ENCODE measurements around the gene DENND2C. TPM values are rescaled to one million over a fixed set of nuclear protein-coding genes. Genes with fewer than 3 reads are reported as not detected.

The DENND2C gene
- total RNA-seq, 1 experiment from 2014 or later: 3.6 TPM

DNA sequence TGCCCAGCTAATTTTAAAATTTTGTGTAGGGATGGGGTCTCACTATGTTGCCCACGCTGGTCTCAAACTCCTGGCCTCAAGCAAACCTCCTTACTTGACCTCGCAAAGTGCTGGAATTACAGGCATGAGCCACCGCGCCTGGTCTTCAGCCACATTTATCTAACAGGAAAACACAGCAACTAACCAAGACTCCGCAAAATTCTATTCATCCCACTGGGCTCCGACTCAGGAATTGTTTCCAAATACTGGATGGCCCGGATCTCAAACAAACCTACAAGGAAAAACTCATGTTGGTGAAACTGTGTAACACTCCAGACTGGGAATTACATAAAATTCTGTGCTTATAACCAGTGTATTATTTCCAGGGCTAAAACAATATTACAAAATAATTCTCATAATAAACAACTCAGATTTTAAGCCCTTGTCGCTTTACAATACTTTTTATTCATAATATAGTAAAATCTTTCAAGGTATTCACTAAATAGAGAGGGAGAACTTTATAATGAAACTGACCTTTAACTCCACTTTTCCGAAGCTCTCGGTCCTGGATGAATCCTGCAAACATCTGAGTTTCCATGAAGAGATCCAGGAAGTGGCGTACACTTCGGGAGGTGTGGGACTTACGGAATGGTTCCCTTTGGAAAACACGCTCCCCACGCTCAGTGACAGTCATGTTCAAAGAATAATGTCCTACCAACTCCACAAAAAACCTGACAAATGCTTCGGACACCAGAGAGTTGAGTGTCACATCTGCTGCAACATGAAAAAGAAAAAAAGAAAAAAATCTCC is 82.5 kb downstream of the DENND2C start:
- H3K4me1 ChIP-seq (ENCODE audit: control insufficient read depth in 1 of 2, insufficient read depth in 2 of 2, low read length in 2 of 2): peaks cover under 1 to 8% of the 10 kb centered on the region in 2 experiments; a peak in 3 of 4 replicates
- ATAC-seq (no peak), DNase-seq (ENCODE audit: low read depth, low spot score) (no peak)
- BruUV-seq (replicated peaks): no TSS peak
- TF ChIP-seq FOSL1 (IDR thresholded peaks at IDR 0.05; ENCODE audit: low read depth): no peak
- no peak for TF ChIP-seq CBX3 (IDR thresholded peaks at IDR 0.05; ENCODE audit: low read depth)
- no peak for TF ChIP-seq EZH2phosphoT487 (IDR thresholded peaks at IDR 0.05; ENCODE audit: borderline replicate concordance)
- no peak for TF ChIP-seq SP1 (IDR thresholded peaks at IDR 0.05; ENCODE audit: low read depth)
- no peak for TF ChIP-seq YY1 (IDR thresholded peaks at IDR 0.05; ENCODE audit: extremely low read depth, insufficient replicate concordance, low read depth, low read length)
- no peak for TF ChIP-seq SRF (IDR thresholded peaks at IDR 0.05; ENCODE audit: low read depth)
- no peak for TF ChIP-seq ZFX (IDR thresholded peaks at IDR 0.05)
- no peak for TF ChIP-seq POLR2AphosphoS5 (IDR thresholded peaks at IDR 0.05; ENCODE audit: low read depth, low read length)
- no peak for TF ChIP-seq EZH2 (IDR thresholded peaks at IDR 0.05)
- no peak overlapping the region for H3K9ac ChIP-seq (ENCODE audit: low read length)
- RAD21 ChIA-PET (ENCODE audit: low non-redundant PET in 1 of 2, low total read pairs in 2 of 2, uncharacterized antibody in 2 of 2, unreplicated experiment in 2 of 2): no interaction called here
- CTCF ChIA-PET: no interaction called here
- H3K9me2 ChIP-seq (ENCODE audit: insufficient read depth): no peaks in the 10 kb centered on the region
- no peak overlapping the region for H3K27ac ChIP-seq (ENCODE audit: low read depth, low read length)
- no peaks in the 10 kb centered on the region for H3K9me3 ChIP-seq (ENCODE audit: control insufficient read depth in 1 of 2, insufficient read depth in 1 of 2, low read depth in 1 of 2, low read length in 2 of 2)
- no peak overlapping the region for H3K4me3 ChIP-seq (replicated peaks in 1 of 2; ENCODE audit: low read depth in 1 of 2, low read length in 2 of 2)
- peaks cover 2% of the 10 kb centered on the region; the same call in 1 of the 2 replicates for H3K79me2 ChIP-seq (ENCODE audit: insufficient read depth, low read length)
- H4K20me1 ChIP-seq (ENCODE audit: insufficient read depth): no peaks in the 10 kb centered on the region
- intact Hi-C loops (cut with micrococcal nuclease): no loop called here
- no peaks in the 10 kb centered on the region for H3K27me3 ChIP-seq (ENCODE audit: insufficient read depth, low read length)
- no peak overlapping the region for H3K4me2 ChIP-seq (ENCODE audit: low read length)
- H3K36me3 ChIP-seq (ENCODE audit: control insufficient read depth in 1 of 2, insufficient read depth in 2 of 2, low read length in 2 of 2): no peaks in the 10 kb centered on the region
- POLR2A ChIA-PET: no interaction called here
- H2AFZ ChIP-seq (ENCODE audit: low read depth, low read length, poor library complexity, severe bottlenecking): no peak overlapping the region

GRCh38 chr1:114586513-114587047 is 83.3 kb downstream of the DENND2C start:
- Histone ChIP-seq H3K9me3 (ENCODE audit: control insufficient read depth in 1 of 2, insufficient read depth in 1 of 2, low read depth in 1 of 2, low read length in 2 of 2) (no peaks in the 10 kb centered on the region), H3K4me2 (ENCODE audit: low read length) (no peak overlapping the region), H2AFZ (ENCODE audit: low read depth, low read length, poor library complexity, severe bottlenecking) (no peak overlapping the region), H3K9ac (ENCODE audit: low read length) (no peak overlapping the region), H3K9me2 (ENCODE audit: insufficient read depth) (no peaks in the 10 kb centered on the region), H3K36me3 (ENCODE audit: control insufficient read depth in 1 of 2, insufficient read depth in 2 of 2, low read length in 2 of 2) (no peaks in the 10 kb centered on the region), H3K79me2 (ENCODE audit: insufficient read depth, low read length) (peaks cover 7% of the 10 kb centered on the region; the same call in 1 of the 2 replicates), H3K27me3 (ENCODE audit: insufficient read depth, low read length) (no peaks in the 10 kb centered on the region), H3K4me3 (replicated peaks in 1 of 2; ENCODE audit: low read depth in 1 of 2, low read length in 2 of 2) (no peak overlapping the region), H3K27ac (ENCODE audit: low read depth, low read length) (no peak overlapping the region), H4K20me1 (ENCODE audit: insufficient read depth) (no peaks in the 10 kb centered on the region), H3K4me1 (ENCODE audit: control insufficient read depth in 1 of 2, insufficient read depth in 2 of 2, low read length in 2 of 2) (peaks cover 3 to 14% of the 10 kb centered on the region in 2 experiments; a peak in 3 of 4 replicates)
- intact Hi-C loops (cut with micrococcal nuclease): no loop called here
- POLR2A ChIA-PET: no interaction called here
- DNase-seq (ENCODE audit: low read depth, low spot score): no peak
- RAD21 ChIA-PET (ENCODE audit: low non-redundant PET in 1 of 2, low total read pairs in 2 of 2, uncharacterized antibody in 2 of 2, unreplicated experiment in 2 of 2): no interaction called here
- CTCF ChIA-PET: no interaction called here
- BruUV-seq (replicated peaks): no TSS peak
- ATAC-seq: no peak
- no peak for TF ChIP-seq EGR1 (IDR thresholded peaks at IDR 0.05; ENCODE audit: low read depth)
- no peak for TF ChIP-seq ZFX (IDR thresholded peaks at IDR 0.05)
- no peak for TF ChIP-seq SP1 (IDR thresholded peaks at IDR 0.05; ENCODE audit: low read depth)
- no peak for TF ChIP-seq JUND (IDR thresholded peaks at IDR 0.05)
- TF ChIP-seq ZBTB33 (IDR thresholded peaks at IDR 0.05; ENCODE audit: extremely low read depth, insufficient replicate concordance, low read length): no peak
- no peak for TF ChIP-seq ZNF274 (IDR thresholded peaks at IDR 0.05; ENCODE audit: low read depth, low read length)
- TF ChIP-seq CTCF (IDR thresholded peaks at IDR 0.05 in 2 of 3, conservative IDR thresholded peaks at IDR 0.05 in 1 of 3; ENCODE audit: borderline replicate concordance in 1 of 3, insufficient read depth in 1 of 3, low read depth in 2 of 3, low read length in 2 of 3): no peak
- TF ChIP-seq POLR2A (IDR thresholded peaks at IDR 0.05; ENCODE audit: borderline replicate concordance, extremely low read depth, insufficient read depth, insufficient read length): no peak
- no peak for TF ChIP-seq SIN3A (IDR thresholded peaks at IDR 0.05; ENCODE audit: low read depth)
- TF ChIP-seq ELF1 (IDR thresholded peaks at IDR 0.05; ENCODE audit: borderline replicate concordance, low read depth): no peak
- TF ChIP-seq CEBPB (IDR thresholded peaks at IDR 0.05; ENCODE audit: low read depth): no peak
- no peak for TF ChIP-seq CBX3 (IDR thresholded peaks at IDR 0.05; ENCODE audit: low read depth)
